CD4-positive, alpha-beta T cell treated with Interleukin-21 for 1 hour (primary cell): Measurements from ENCODE around the gene LRRC4B.
"Not testable (repeated sequence)": the region's sequence is repeated elsewhere in the genome, so short reads cannot be mapped to it uniquely, and the experiment has no call there.

Experiments used
- DNase-seq: peaks from one replicate; pipeline ENCODE4 v3.0.0-alpha.2; 2020

LRRC4B gene

GRCh38 chr19:50485284-50485955 is 82.8 kb downstream of the LRRC4B start:
- no peak for DNase-seq

- no peak for DNase-seq
Measured at GRCh38 chr19:50482916-50483315, 85.3 kb downstream of the LRRC4B start.

DNA sequence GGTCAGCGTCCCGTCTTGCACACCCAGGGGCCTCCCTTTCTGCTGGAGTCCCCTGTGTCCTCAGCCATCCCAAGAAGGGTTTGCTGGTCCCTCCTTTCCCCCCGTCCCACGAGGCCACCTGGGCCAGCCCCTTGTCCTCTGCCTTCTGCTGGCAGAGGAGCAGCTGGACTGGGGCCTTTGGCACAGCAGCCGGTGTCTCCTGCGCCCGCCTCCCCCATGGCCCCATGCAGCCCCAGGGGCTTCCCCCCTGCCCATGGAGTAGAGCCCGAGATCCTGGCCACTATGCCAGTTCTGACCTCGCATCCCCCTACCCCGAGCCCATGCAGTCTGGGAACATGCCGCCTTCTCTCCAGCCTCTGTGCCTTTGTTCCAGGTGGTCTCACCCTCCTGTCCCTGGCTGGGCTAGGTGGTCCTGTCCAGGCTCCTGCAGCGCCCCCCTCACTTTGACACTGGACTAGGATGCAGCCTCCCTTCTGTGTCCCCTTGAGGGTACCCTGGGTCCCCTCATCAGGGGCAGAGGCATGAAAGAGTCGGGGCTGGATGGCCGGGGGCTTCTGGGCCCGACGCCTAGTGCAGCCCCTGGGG is 85.9 kb downstream of the LRRC4B start:
- DNase-seq, result no peak

GRCh38 chr19:50481351-50482149 is 86.7 kb downstream of the LRRC4B start:
- DNase-seq, result no peak

- DNase-seq, result no peak
Measured at GRCh38 chr19:50480281-50481111, 87.7 kb downstream of the LRRC4B start.

DNA sequence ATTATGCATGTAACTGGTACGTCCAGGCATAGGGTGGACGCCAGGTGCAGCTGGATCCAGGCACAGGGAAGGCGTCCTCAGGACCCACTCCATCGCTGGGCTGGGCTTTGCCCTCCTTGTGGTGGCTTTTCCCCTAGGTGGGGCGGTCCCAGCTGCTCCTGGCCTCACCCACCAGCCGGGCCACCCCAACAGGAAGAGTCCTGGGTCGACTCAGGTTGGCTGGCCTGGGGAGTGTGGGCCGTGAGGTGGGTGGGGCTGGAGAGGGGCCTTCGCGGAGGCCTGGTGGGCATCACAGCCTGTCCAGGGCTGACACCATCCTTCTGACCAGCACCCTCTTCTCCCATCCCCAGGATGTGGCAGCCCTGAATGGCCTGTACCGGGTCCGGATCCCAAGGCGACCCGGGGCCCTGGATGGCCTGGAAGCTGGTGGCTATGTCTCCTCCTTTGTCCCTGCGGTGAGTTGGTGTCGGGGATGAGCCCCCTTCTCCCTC is 88.4 kb downstream of the LRRC4B start:
- no peak for DNase-seq

- DNase-seq, result peak; percentile 14
Measured at GRCh38 chr19:50478901-50479715, 89.1 kb downstream of the LRRC4B start.

DNA sequence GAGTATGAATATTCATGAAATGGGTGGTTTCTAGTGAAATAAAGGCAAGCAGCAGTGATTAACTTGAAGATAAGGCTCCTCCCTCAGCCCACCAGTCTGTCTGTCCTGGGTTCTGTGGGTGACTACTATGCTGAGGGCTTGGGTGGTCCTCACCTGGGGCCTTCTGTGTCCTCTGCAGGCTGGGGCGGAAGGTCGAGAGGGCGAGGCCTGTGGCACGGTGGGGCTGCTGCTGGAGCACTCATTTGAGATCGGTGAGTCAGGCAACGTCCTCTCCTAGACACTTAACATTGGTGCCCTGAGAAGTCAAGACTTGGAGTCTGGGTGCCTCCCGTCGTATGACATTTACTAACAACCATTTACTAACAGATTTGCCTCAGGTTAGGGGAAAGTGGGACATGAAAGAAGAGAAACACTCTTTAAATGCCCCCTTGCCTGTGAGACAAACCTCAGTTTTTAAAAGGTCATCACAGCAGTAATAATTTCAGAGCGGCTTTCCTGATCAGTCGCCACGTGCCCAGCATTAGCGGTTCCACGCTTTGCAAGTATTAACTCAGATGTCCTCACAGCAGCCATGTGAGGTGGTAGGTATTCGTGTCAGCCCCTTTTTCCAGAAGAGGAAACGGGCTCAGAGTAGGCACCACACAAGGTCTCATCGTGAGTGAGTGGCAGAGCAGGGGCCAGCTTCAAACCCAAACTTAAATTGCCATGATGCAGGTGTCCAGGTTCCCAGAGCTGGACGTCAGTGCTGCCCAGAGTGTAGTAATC is 90.3 kb downstream of the LRRC4B start:
- DNase-seq, result no peak

DNA sequence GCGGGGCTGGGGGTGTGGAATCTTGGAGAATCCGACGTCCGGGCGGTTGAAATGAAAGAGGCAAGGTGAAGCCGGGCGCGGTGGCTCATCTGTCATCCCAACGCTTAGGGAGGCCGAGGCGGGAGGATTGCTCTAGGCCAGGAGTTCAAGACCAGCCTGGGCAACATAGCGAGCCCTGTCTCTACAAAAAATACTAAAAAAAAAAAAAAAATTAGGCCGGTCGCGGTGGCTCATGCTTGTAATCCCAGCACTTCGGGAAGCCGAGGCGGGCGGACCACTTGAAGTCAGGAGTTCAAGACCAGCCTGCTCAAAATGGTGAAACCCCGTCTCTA is 91.4 kb downstream of the LRRC4B start:
- no peak for DNase-seq

DNA sequence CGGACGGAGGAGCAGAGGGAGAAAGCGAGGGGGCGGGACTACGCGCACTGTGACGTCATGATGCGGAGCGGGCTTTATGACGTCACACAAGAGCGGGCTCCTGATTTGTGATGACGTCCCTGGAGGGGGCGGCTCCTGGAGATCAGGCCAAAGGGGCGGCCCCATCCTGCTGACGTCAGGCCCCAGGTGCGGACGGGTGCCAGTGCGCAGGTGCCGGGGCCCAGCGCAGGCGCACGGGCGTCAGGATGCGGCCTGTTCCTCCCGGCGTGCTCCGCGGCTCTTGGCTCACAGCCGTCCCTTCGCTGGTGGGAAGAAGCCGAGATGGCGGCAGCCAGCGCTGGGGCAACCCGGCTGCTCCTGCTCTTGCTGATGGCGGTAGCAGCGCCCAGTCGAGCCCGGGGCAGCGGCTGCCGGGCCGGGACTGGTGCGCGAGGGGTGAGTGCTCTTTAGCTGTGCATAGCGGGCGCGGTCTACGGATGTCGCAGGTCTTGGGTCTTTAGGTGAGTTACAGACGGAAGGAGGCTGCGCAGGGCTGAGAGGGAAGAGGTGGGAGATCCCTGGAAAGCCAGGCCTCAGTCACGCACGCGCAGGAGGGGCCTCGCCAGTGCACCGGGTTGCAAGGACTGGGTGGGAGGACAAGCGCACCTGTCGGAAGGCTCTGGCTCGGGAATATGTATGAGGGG is 91.9 kb downstream of the LRRC4B start, which contains the start of the genes EMC10 and GARIN5A:
Gene EMC10, plus strand, starts transcription at position 284 of the 683 bp plus-strand sequence. Its CDS starts 38 bp downstream, at position 322.
Gene GARIN5A, minus strand, starts transcription at position 625 of the 683 bp plus-strand sequence. Its CDS starts 460 bp downstream, at position 165.
- peak; percentile 97 for DNase-seq

DNA sequence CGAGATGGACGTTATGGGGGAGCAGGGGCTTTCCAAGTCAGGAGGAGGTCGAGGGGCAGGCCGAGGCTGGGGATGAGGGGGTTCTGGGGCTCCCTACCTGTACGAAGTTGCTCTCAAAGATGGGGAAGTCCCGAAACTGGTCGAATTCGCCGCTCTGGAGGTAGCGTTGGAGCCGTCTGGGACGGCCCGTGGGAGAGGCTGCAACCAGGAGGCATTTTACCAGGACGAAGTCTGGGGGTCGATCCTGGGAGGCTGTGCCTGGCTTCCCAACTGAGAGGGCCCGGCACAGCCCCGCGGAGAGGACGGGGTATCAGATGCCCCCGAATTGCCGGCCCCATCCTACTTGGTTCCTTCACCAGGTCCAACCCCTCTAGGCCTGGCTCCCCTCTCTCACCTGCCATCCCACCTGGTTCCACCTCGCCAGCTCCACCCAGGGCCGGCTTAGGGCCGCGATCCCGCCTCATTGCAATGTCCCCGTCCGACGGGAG is 92.5 kb downstream of the LRRC4B start:
- DNase-seq, result no peak

DNA sequence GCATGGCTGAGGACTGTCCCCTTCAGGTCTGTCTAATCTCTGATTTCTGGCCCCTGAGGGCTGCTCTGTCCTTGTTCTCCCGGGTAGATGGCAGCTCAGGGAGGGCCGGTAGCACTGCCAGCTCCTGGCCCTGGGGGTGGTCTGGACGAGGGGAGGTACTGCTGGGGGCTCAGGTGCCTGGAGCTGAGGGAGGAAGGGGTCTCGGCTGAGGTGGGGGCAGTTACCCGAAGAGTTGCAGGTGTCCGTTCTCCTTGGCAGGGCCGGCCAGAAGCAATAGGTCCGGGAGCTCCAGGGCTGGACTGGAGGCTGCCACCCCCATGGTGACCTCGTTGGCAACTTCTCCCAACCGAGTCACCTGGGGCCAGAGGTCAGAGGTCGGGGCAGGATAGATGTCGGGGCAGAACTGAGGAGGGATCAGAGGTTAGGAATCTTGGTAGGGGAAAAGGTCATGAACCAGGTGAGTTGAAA is 93.1 kb downstream of the LRRC4B start:
- DNase-seq, result no peak

DNA sequence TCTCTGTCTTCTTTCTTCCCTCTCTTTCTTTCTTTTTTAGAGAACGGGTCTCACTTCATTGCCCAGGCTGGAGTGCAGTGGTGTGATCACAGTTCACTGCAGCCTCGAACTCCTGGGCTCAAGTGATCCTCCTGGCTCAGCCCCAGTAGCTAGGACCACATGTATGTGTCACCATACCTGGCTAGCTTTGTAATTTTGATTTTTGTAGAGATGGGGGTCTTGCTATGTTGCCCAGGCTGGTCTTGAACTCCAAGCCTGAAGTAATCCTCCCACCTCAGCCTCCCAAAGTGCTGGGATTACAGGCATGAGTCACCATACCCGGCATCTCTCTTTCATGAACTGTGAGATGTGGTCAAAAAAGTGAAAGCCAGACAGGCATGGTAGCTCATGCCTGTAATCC is 94.9 kb downstream of the LRRC4B start:
- not testable (repeated sequence) for DNase-seq

DNA sequence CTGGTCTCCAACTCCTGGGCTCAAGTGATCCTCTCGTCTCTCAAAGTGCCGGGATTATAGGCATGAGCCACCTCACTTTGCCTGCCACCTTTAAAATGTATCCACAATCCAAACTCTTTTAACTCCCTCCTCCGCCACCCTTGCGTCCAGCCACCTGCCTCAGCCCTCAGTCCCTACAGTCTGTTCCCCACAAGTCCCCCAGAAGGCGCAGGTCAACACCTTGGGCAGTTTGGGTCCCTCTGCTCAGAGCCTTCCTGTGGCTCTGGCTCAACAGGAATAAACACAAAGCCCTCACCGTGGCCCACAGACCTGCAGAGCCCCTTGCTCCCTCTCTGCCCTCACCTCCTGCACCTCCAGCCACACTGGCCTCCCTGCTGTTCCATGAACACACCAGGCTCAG is 99.4 kb downstream of the LRRC4B start:
- DNase-seq, result no peak

GRCh38 chr19:50467566-50467965 is 100.7 kb downstream of the LRRC4B start:
- DNase-seq, result no peak
